ENCODE measurements around the gene ANKMY1. TPM values are rescaled to one million over a fixed set of nuclear protein-coding genes. Genes with fewer than 3 reads are reported as not detected.

Gene ANKMY1
- polyA plus RNA-seq, 1 donor from 2014 or later: 18.4 TPM

GRCh38 chr2:240454106-240454901 lies 103.5 kb downstream of the ANKMY1 start:
- no peak overlapping the region for H3K27ac Mint-ChIP-seq
- H3K36me3 Mint-ChIP-seq: no peaks in the 10 kb centered on the region
- H3K27me3 Mint-ChIP-seq: peaks cover 27% of the 10 kb centered on the region
- H3K4me1 Mint-ChIP-seq: peaks cover 4 to 16% (median 10%) of the 10 kb centered on the region in 3 donors
- H3K9me3 Mint-ChIP-seq: no peaks in the 10 kb centered on the region
- peak overlapping the region; percentile 45 to 88 (median 74) for H3K4me3 Mint-ChIP-seq

- Mint-ChIP-seq H3K27me3 (peaks cover 27% of the 10 kb centered on the region), H3K4me3 (peak overlapping the region in 3 of 4 donors; percentile 73 to 88 (median 74)), H3K9me3 (no peaks in the 10 kb centered on the region), H3K36me3 (no peaks in the 10 kb centered on the region), H3K4me1 (peaks cover 4 to 16% (median 10%) of the 10 kb centered on the region in 3 donors), H3K27ac (no peak overlapping the region)
Observed at GRCh38 chr2:240453461-240454105, 104.2 kb downstream of the ANKMY1 start.

- Mint-ChIP-seq H3K4me3 (peak overlapping the region in 2 of 4 donors; percentile 88 to 89), H3K36me3 (no peaks in the 10 kb centered on the region), H3K4me1 (peaks cover 4 to 16% (median 10%) of the 10 kb centered on the region in 3 donors), H3K9me3 (no peaks in the 10 kb centered on the region), H3K27me3 (peaks cover 31% of the 10 kb centered on the region), H3K27ac (no peak overlapping the region)
Observed at GRCh38 chr2:240452462-240453256, 105.1 kb downstream of the ANKMY1 start.

GRCh38 chr2:240451791-240452461 lies 105.9 kb downstream of the ANKMY1 start:
- H3K27me3 Mint-ChIP-seq: peaks cover 33% of the 10 kb centered on the region
- H3K36me3 Mint-ChIP-seq: no peaks in the 10 kb centered on the region
- H3K4me1 Mint-ChIP-seq: peaks cover 4 to 16% (median 10%) of the 10 kb centered on the region in 3 donors
- peak overlapping the region; percentile 50 to 89 (median 80) for H3K4me3 Mint-ChIP-seq
- no peak overlapping the region for H3K27ac Mint-ChIP-seq
- H3K9me3 Mint-ChIP-seq: no peaks in the 10 kb centered on the region

GRCh38 chr2:240451108-240451611 lies 106.6 kb downstream of the ANKMY1 start:
- H3K9me3 Mint-ChIP-seq: no peaks in the 10 kb centered on the region
- H3K27ac Mint-ChIP-seq: no peak overlapping the region
- peaks cover 33% of the 10 kb centered on the region for H3K27me3 Mint-ChIP-seq

GRCh38 chr2:240450532-240451107 lies 107.2 kb downstream of the ANKMY1 start:
- no peak overlapping the region for H3K27ac Mint-ChIP-seq
- peaks cover 34% of the 10 kb centered on the region for H3K27me3 Mint-ChIP-seq
- no peaks in the 10 kb centered on the region for H3K36me3 Mint-ChIP-seq
- H3K4me1 Mint-ChIP-seq: peaks cover 4 to 16% (median 10%) of the 10 kb centered on the region in 3 donors
- peak overlapping the region in 2 of 4 donors; percentile 22 to 42 for H3K4me3 Mint-ChIP-seq
- no peaks in the 10 kb centered on the region for H3K9me3 Mint-ChIP-seq

More at GRCh38 chr2:240451108-240451611, 106.6 kb downstream of the ANKMY1 start:
- no peaks in the 10 kb centered on the region for H3K36me3 Mint-ChIP-seq
- peaks cover 4 to 16% (median 10%) of the 10 kb centered on the region in 3 donors for H3K4me1 Mint-ChIP-seq
- peak overlapping the region; percentile 17 to 71 (median 44) for H3K4me3 Mint-ChIP-seq

- peak overlapping the region in 1 of 3 donors; percentile 80 for H3K27ac Mint-ChIP-seq
- H3K27me3 Mint-ChIP-seq: peaks cover 36% of the 10 kb centered on the region
- no peaks in the 10 kb centered on the region for H3K9me3 Mint-ChIP-seq
- peaks cover 4 to 16% (median 10%) of the 10 kb centered on the region in 3 donors for H3K4me1 Mint-ChIP-seq
- no peaks in the 10 kb centered on the region for H3K36me3 Mint-ChIP-seq
- H3K4me3 Mint-ChIP-seq: peak overlapping the region in 1 of 4 donors; percentile 42
Observed at GRCh38 chr2:240449764-240450531, 107.8 kb downstream of the ANKMY1 start.

- Mint-ChIP-seq H3K9me3 (no peaks in the 10 kb centered on the region), H3K36me3 (no peaks in the 10 kb centered on the region), H3K27me3 (peaks cover 25% of the 10 kb centered on the region), H3K4me1 (peaks cover 2 to 11% (median 10%) of the 10 kb centered on the region in 3 donors), H3K4me3 (no peak overlapping the region), H3K27ac (no peak overlapping the region)
Observed at GRCh38 chr2:240448387-240449274, 109.2 kb downstream of the ANKMY1 start.

- Mint-ChIP-seq H3K36me3 (no peaks in the 10 kb centered on the region), H3K9me3 (no peaks in the 10 kb centered on the region), H3K27me3 (peaks cover 25% of the 10 kb centered on the region), H3K4me3 (no peak overlapping the region), H3K27ac (no peak overlapping the region), H3K4me1 (peaks cover 2 to 11% (median 10%) of the 10 kb centered on the region in 3 donors)
Observed at GRCh38 chr2:240447934-240448333, 109.9 kb downstream of the ANKMY1 start.

GRCh38 chr2:240447331-240447730 lies 110.5 kb downstream of the ANKMY1 start:
- Mint-ChIP-seq H3K4me3 (no peak overlapping the region), H3K4me1 (peaks cover 2 to 11% (median 10%) of the 10 kb centered on the region in 3 donors), H3K9me3 (no peaks in the 10 kb centered on the region), H3K36me3 (no peaks in the 10 kb centered on the region), H3K27ac (no peak overlapping the region), H3K27me3 (peaks cover 25% of the 10 kb centered on the region)

- Mint-ChIP-seq H3K9me3 (no peaks in the 10 kb centered on the region), H3K4me1 (peaks cover 0 to 11% (median 10%) of the 10 kb centered on the region in 3 donors), H3K4me3 (no peak overlapping the region), H3K27me3 (peaks cover 21% of the 10 kb centered on the region), H3K27ac (no peak overlapping the region), H3K36me3 (no peaks in the 10 kb centered on the region)
Observed at GRCh38 chr2:240446664-240447175, 111.1 kb downstream of the ANKMY1 start.

GRCh38 chr2:240445961-240446663 lies 111.7 kb downstream of the ANKMY1 start:
- no peaks in the 10 kb centered on the region for H3K36me3 Mint-ChIP-seq
- H3K9me3 Mint-ChIP-seq: no peaks in the 10 kb centered on the region
- peaks cover 0 to 11% (median 10%) of the 10 kb centered on the region in 3 donors for H3K4me1 Mint-ChIP-seq
- no peak overlapping the region for H3K4me3 Mint-ChIP-seq
- peaks cover 21% of the 10 kb centered on the region for H3K27me3 Mint-ChIP-seq
- H3K27ac Mint-ChIP-seq: no peak overlapping the region
